GM12873 (cell line): ENCODE measurements around the gene LTA.

Source experiments
- TF ChIP-seq, protein P1 (sequence below): IDR thresholded peaks from 2 replicates; pipeline ENCODE4 v1.5.1; 2012; ENCODE audit warnings: low read depth, mild to moderate bottlenecking, moderate library complexity, low read length, control low read depth; ENCODE audit not compliant: insufficient read depth; ENCODE audit errors: missing control alignments

The LTA gene

DNA sequence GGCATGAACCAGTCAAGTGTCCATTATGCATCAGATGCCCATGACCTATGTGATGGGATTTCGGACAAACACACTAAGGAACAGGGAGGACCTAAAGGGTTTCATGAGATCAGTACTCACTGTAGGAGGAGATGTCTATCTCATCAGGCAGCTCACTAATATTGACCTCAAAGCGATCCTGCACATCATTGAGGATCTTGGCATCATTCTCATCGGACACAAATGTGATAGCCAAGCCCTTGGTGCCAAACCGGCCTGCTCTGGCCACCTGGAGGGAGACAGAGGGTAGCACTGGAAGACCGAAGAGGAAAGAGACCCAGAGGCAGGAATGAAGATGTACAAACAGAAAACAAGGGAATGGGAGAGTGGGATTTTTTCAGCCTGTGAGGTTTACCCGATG, 41.4 kb upstream of the LTA start:
- TF ChIP-seq, protein P1, sequence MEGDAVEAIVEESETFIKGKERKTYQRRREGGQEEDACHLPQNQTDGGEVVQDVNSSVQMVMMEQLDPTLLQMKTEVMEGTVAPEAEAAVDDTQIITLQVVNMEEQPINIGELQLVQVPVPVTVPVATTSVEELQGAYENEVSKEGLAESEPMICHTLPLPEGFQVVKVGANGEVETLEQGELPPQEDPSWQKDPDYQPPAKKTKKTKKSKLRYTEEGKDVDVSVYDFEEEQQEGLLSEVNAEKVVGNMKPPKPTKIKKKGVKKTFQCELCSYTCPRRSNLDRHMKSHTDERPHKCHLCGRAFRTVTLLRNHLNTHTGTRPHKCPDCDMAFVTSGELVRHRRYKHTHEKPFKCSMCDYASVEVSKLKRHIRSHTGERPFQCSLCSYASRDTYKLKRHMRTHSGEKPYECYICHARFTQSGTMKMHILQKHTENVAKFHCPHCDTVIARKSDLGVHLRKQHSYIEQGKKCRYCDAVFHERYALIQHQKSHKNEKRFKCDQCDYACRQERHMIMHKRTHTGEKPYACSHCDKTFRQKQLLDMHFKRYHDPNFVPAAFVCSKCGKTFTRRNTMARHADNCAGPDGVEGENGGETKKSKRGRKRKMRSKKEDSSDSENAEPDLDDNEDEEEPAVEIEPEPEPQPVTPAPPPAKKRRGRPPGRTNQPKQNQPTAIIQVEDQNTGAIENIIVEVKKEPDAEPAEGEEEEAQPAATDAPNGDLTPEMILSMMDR: no peak

DNA sequence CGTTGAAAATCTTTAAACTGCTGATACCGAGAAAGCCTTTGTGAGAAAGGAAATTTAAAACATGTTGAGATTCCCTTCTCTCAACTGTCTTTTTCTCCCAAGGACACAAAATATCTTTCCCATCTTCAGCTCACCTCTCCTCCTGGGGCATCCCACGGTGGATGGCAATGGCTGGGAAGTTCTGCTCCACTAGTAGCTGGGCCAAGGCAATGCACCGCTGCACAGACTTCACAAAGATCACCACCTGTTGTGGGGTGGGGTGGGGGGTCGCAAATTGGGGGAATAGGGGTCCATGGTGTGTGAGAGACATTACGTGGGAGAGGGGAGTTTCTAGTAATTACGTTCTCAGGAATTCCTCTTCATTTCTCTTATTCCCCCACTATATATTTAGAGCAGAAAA, 40.9 kb upstream of the LTA start:
- TF ChIP-seq, protein P1: no peak

DNA sequence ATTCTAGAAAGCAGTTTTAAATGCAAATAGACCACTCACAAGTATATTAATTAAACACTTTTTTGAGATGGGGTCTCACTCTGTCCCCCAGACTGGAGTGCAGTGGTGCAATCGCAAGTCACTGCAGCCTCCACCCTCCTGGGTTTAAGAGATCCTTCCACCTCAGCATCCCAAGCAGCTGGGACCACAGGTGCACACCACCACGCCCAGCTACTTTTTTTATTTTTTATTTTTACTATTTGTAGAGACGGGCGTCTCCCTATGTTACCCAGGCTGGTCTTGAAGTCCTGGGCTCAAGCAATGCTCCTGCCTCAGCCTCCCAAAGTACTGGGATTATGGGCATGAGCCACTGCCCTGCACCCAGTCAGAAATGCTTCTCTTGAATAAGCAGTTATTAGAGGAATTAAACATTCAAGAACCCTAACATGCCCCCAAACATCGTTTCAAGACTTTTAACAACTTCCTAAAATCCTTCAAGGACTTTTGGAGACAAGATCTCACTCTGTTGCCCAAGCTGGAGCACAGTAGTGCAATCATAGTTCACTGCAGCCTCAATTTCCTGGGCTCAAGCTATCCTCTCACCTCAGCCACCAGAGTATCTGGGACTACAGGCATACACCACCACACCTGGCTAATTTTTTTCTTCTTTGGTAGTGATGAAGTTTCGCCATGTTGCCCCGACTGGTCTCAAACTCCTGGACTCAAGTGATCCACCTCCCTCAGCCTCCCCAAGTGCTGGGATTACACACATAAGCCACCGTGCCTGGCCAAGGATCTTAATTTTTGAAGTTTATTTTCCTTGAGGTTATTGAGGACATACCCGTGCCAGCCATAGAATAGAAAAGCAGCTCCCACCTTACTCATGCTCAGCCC, 40.1 kb upstream of the LTA start:
- TF ChIP-seq, protein P1: no peak

DNA sequence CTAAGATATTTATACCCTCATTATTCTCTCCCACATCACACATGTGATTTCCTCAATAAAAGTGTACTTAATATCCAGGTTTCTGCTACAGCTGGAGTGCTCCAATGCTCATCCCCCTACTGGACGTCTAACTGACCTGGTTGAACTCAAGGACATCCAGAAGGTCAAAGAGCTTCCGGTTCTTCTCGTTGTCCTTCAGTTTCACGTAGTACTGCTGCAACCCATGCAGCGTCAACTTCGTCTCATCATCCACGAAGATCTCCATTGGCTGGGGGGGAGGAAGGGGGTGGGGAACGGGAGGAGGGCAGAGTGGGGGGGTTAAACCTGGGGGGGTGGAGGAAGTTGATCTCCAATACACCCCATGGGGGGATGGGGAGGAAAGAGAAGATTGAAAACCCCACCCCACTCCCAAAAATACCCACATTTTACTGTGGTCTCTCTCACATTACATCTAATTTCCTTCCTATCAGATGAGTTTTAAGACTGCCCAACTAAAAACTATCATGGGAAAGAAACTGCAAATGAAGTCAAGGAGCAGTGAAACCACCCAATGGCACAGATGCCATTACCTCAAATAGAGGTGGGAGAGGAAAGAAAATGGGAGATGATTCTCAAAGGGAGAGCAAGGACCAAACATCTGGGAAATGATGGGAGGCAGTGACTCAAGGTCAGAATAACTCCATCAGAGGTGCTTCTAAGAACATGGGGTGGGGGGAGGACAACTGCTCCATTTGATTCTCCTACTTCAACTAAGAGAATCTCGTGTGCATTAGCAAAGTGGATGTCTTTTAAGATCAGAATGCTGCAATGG, 39.2 kb upstream of the LTA start:
- TF ChIP-seq, protein P1: no peak

DNA sequence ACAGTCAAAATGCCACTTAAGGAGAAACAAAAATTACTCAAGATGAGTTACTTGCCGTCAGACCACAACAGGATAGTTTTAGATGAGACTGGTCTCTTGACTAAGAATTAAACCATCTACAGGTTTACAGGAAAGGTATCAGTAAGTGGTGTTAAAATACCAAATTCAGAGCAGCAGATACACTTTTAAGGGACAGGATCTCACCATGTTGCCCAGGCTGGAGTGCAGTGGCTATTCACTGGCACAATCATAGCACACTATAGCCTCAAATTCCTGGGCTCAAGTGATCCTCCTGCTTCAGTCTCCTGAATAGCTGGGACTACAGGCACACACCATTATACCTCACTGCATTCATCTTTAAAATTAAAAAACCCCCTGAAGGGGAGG, 38.6 kb upstream of the LTA start:
- TF ChIP-seq, protein P1: no peak

DNA sequence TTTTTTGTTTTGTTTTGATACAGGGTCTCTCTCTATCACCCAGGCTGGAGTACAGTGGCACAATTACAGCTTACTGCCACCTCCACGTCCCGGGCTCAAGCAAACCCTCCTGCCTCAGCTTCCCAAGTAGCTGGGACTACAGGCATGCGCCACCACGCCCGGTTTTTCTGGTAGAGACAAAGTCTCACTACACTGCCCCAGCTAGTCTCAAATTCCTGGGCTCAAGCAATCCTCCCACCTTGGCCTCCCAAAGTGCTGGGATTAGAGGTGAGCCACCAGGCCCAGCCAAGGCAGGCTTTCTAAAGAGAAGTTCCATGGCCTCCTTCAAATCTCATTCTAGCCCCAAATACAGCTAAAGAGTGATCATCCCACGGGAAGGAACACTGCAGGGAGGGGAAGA, 38.1 kb upstream of the LTA start:
- TF ChIP-seq, protein P1: no peak

DNA sequence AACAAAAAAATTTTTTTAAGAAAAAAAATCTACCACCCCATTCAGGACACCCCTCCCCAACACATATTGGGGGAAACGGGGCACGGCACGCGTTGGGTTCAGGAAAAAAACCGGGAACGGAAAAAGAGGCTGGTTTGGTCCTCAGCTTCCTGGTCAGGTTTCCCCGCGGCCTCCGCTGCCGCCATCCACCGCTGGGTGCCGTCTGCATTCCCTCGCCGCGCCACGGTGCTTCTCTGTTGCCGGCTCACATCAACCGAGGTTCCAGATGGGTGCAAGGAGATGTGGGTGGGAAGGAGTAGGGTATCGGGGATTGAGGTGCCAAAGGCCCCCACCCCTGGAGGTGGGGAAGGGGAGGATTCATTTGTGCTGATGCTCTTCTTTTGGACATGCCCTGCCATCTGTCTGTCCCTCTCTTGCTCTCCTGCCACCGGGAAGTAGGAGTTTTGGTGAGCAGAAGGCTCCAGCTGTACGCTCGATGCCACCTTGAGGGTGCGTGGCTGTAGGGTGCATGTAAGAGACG, 37.5 kb upstream of the LTA start:
- TF ChIP-seq, protein P1: no peak
